ENCODE results near the gene MLC1.

MLC1 gene

DNA sequence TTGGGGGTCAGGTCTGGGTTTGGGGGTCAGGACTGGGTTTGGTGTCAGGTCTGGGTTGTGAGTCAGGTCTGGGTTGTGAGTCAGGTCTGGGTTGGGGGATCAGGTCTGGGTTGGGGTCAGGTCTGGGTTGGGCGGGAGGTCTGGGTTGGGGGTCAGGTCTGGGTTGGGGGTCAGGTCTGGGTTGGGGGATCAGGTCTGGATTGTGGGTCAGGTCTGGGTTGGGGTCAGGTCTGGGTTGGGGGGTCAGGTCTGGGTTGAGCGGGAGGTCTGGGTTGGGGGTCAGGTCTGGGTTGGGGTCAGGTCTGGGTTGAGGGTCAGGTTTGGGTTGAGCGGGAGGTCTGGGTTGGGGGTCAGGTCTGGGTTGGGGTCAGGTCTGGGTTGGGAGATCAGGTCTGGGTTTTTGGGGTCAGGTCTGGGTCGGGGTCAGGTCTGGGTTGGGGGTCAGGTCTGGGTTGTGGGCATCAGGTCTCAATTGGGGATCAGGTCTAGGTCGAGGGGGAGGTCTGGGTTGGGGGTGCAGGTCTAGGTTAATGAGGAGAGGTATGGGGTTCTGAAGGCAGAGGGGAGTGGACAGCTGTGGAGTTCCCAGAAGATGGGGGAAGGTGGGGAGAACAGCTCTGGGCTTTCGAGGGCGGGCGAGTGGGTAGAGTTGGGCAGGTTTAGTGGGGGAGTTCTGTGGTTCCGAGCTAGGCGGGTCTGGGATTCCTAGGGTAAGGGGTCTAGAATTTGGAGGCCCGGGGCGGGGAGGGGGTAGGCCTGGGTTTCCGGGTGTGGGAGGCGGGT, 27.8 kb downstream of the MLC1 start:
- no peak for DNase-seq

DNA sequence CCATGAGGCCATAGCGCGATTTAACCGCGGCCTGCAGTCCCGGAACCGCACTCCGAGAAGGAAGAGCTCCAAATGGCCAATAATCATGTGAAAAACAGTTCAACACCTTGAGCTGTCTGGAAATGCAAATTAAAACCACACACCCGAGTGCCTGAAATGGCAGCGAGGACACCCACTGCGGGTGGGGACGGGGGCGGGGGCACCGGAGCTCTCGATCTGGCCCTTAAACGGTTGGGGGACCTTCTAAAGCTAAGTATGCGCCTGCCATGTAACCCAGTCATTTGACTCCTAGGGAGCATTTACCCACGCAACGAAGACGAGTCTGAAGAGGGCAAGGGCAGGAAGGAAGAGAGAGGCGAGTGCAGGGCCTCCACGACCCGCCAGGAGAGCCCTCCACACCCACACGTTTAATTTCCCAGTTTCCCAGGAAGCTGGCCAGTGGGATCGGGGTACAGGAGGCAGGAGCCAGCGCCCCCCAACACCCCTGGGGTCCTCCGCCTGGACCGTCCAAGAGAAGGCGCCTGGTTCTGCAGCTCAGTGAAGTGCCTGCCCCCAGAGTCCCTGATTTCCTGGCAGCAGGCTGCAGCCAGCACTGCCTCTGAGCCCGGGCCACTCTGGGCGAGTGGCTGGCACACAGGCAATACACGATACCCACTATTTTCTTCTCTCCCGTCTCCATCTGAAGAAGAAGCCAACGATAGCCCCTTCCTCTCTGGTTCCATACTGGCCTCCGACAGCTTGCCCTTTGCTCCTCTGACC, 28.8 kb downstream of the MLC1 start:
- no peak for DNase-seq

DNA sequence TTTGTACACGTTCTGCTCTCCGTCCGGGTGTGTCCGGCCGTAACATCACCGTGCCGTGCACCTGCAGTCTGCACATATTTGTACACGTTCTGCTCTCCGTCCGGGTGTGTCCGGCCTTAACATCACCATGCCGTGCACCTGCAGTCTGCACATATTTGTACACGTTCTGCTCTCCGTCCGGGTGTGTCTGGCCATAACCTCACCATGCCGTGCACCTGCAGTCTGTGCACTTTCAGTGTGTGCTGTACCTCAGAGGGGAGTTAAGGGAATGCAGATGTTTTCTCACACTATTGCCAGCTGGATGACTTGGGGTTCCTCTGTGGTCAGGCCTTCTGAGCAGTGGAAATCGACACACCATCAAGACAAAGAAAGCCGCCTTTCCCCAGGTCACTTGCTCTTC, 31.4 kb downstream of the MLC1 start:
- DNase-seq: no peak

DNA sequence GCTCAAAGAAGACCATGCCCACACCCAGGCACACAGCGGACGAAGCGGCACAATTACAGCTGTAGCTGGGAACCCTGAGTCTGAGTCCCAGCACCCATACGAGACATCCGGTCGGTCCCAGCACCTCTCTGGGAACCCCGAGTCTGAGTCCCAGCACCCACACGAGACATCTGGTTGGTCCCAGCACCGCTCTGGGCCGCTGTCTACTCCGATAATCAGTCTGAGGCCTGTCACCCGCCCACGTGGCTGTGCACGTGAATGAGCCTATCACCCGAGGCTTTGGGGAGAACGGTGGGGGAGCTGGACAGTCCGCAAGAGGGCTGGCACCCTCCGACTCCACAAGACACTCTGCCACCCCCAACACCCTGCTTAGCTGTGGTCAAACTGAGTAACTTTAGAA, 33.3 kb downstream of the MLC1 start:
- DNase-seq: no peak

DNA sequence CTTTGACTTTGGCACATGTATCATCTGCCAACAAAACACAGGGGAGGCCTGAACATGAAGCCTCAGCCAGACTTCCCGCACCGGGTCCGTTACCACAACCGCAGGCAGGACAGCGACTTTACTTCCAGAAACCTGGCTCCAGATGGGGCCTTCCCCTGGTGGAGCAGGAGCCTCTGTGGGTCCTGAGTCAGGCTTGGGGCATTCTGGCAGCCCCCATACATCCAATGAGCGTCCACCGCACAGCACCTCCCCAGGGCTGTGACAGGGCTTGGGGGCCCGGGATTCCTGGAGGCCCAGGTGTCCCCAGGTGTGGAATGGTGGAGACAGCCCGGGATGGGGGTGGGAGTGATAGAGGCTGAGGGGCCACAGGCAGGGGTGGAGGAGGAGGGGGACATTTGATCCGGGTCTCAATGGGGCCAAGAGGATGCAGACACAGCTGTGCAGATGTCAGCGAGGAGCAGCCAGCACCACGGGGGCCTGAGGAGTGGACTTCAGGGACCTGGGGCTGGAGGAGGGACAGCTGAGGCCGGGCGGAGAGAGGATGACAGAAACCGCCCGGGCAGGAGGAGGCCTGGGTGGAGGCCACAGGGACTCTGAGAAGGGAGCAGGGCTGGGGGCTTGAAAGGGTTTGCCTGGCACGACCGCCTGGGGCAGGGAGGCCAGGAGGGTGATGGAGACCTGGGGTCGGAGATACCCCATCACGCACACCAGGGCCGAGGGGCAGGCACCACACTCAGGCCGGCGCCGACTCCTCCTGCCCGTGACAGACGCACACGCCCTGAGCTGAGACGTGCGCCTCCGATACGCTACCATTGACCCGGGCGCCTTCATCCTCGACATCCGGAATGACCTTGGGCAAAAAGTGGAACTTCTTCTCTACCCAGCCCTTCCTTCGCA, 35.7 kb downstream of the MLC1 start:
- DNase-seq: no peak

DNA sequence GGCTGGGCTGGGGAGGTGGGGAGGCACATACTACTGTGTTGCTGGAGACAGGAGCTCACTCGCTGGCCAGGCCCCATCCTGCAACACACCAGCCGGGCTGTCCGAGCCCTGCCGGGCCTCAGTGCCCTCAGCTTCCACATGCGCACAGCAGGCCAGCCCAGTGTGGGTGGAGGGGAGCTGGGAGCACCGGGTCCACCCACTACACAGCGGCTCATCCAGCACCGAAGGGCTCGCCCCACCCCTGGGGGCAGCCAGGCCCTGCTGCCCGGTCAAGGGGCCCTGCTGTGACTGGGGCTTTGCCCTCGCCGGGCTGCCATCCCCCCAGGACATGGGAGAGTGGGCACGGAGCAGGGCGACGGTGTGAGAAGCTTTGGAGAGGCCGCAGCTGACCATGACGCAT, 36.4 kb downstream of the MLC1 start:
- DNase-seq: no peak

DNA sequence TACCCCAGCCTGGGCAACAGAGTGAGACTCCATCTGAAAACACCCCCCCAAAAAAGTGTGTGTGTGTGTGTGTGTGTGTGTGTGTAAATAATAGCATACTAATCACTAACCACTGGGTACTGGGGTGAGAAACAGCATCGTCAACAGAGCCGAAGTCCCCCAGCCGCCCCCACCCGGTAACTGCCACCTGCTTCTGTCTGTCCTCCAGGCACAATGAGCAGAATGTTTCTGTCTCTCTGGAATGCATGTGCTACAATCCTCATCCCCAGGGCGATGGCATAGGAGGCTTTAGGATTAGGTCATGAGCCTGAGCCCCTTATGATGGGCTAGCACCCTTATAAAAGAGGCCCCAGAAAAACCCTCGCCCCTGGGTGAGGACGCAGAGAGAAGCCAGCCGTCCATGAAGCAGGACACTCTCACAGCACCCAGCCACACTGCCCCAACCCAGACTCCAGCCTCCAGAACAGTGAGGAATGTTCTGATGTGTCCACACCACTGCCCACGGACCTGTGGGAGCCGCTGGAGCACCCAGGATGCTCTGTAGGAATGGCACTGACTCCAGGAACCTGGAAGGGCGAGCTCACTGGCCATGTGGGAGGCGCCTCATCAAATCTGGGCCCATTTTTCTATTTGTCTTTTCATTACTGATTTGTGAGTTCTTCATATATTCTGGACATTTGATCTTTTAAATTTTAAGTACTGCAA, 37.0 kb downstream of the MLC1 start:
- no peak for DNase-seq

DNA sequence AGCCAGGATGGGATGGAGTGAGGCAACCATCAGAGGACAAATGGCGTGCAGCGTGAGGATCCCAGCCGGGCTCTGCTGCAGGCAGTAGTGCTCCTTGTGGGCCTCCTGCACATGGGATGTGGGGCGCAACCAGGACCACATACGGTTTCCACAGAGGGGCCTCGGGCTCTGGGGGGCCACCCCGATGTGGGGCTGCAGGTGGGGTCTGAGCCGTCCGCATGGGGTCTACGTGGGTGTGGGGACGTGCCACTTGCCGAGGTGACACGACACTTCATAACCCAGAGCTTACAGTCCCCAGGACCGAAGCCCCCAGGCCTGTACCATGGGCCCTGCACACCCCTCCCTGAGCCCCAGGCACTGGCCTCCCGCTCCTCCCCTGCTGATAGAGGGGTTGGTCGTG, 37.9 kb downstream of the MLC1 start:
- no peak for DNase-seq

DNA sequence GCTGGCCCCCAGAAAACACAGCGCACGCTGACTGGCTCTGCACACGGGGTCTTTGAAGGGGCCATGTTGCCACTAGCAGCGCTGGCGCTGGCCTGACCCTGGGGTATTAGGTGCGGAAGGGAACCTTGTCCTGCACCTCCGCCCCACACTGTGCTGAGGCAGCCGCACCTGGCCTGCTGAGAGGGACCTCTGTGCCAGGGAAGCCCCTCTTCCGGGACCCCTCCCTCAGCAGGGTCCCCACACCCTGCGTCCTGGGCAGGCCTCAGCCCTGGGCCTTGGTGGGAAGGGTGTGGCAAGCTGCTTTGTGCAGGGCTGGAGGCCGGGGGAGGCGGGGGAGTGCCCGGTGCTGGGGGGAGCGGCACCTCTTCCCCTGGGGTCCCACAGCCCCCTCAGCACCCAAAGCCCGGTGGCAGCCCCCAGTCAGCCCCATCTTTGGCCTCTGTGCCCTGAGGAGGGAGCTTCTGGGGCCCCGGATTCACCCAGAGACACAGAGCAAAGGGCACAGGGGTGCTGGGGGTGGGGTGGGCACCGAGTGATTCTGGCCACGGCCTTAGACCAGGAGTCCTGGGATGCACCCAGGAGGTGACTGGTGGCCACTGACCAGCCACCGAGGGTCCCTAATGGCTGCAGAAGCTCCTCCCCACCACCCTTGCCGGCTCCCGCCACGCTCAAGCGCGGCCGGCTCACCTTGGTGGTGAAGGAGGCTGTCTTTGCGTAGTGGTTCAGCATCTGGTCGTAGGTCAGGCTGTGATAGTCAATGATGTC, 38.6 kb downstream of the MLC1 start:
- no peak for DNase-seq

DNA sequence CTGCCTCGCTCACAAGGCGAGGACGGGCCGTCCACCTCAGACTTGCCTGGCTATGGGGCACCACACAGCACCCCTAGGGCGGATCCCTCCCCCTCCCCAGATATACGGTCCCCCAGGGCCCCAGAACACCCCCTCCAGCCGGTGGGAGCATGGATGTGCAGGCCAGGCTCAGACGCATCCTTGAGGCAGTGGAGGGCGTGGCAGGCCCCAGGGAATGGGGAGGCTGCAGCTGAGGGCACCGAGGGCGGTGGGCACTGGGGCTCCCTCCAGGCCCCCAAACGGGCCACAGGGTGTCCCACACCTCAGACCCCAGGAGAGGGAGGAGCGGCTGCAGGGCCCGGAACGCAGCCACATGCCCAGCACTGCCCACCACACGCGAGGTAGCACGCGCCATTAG, 39.2 kb downstream of the MLC1 start:
- no peak for DNase-seq

DNA sequence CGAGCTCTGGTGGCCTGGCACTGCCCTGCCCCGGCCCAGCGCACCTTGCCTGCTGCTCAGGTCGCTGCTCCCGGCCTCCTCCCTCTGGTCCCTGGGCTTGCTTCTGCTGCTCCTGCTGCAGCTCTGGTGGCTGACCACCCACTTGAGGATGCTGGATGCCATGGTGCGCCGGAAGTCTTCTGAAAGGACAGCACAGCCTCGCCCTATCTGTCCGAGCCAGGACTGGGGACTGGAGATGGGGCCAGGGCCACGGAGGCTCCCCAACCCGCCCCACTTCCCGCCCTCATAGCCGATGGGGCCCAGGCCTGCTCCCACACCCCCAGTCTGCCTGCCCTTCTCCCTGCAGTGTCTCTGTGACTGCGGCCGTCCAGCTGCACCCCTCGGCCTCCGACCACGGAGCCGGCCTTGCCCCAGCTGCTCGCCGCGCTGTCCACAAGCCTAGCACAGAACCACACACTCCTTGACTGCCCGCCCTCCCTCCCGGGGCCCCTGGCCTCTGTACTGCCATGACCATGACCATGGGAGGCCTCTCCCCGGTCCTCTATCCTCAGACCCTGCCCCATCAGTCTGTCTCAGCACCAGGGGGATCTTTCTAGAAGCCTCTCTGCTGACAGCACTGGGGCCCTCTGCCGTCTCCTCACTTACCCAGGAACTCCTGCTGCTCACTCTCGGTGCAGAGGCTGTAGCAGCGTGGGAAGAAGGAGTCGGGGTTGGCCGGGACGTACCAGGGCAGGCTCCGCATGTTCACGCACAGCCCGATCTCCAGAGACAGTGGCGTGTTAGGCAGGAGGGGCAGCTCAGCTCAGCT, 39.8 kb downstream of the MLC1 start:
- DNase-seq: no peak

DNA sequence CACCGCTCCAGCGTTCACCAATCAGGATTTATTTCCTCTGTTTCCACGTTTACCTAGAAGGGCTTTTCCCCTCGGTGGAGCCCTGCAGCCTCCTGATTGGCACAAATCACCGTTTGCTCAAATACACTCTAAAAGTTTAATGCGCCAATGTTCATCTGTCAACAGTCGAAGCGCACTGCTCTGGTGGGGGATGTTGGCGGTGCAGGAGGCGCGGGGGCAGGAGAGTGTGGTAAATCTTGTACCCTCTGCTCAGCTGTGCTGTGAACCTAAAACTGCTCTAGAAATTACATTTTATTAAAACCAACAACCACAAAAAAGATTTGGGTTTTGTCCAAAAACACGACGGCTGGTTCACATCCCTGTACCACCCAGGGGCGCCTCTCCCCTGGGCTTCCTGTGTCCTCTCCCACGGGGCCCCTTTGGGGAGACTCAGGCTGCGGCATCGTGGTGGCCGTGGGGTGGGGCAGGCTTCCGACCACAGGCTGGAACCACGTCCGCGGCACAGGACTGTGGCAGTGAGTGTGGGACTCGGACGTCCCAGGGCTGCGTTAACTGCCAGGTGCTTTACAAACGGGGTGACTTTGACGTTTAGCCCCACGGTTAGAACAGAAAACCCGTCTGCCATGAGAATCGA, 40.6 kb downstream of the MLC1 start:
- DNase-seq: no peak

DNA sequence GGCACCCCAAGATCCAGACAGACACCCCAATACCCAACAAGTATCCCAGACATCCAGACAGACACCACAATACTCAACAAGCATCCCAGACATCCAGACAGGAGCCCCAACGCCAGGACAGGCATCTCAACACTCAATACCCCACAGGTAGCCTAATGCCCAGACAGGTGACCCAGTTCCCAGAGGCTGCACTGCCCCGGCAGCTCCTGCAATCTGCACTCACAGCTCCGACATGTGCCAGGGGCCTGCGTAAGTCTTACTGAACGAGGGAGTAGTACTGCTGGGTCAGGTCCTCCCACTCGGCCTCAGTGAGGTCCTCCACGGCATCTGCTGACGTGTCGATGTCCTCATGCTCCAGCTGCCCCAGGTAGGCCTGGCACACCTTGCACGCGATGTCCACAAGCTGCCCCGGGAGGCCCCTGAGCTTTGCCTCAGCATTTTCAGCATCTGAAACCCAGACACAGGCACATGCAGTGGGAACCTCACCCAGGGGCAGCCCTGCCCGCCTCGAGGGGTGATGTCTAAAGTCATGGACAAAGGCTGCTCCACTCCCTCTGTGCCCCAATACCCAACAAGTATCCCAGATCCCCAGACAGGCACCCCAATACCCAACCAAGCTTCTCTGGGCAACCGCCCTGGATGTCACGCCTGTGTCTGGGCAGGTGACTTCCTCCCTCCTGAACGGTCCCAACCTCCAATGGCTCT, 43.7 kb downstream of the MLC1 start:
- DNase-seq: no peak

DNA sequence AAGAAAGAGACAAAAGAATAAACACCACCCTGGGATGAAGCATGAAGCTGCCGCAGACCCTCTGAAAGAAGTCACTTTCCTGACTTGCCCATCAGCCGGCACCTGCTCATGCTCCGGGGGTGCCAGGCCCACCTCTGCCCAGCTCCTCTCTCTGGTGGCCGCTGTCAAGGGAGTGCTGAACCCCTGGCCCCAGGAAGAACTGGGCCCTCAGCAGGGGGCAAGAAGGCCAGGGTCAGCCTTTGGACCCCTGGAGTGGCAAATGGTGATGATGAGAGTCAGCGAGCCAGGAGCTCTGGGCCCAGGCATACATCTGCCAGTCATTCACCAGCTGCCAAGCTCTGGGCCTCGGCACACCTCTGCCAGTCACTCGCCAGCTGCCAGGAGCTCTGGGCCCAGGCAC, 44.5 kb downstream of the MLC1 start:
- DNase-seq: no peak

DNA sequence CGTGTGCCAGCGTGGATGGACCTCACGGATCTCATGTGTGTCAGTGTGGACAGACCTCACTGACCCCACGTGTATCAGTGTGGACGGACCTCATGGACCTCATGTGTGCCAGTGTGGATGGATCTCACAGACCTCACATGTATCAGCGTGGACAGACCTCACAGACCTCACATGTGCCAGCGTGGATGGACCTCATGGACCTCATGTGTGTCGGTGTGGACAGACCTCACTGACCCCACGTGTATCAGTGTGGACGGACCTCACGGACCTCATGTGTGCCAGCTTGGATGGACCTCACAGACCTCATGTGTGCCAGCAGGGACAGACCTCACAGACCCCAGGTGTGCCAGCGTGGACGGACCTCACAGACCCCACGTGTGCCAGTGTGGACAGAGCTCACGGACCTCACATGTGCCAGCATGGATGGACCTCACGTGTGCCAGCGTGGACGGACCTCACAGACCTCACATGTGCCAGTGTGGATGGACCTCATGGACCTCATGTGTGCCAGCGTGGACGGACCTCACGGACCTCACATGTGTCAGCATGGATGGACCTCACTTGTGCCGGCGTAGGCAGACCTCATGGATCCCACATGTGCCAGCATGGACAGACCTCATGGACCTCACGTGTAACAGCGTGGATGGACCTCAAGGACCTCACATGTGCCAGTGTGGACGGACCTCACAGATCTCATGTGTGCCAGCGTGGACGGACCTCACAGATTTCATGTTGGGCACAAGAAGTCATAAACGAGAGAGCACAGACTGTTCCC, 45.4 kb downstream of the MLC1 start:
- no peak for DNase-seq

DNA sequence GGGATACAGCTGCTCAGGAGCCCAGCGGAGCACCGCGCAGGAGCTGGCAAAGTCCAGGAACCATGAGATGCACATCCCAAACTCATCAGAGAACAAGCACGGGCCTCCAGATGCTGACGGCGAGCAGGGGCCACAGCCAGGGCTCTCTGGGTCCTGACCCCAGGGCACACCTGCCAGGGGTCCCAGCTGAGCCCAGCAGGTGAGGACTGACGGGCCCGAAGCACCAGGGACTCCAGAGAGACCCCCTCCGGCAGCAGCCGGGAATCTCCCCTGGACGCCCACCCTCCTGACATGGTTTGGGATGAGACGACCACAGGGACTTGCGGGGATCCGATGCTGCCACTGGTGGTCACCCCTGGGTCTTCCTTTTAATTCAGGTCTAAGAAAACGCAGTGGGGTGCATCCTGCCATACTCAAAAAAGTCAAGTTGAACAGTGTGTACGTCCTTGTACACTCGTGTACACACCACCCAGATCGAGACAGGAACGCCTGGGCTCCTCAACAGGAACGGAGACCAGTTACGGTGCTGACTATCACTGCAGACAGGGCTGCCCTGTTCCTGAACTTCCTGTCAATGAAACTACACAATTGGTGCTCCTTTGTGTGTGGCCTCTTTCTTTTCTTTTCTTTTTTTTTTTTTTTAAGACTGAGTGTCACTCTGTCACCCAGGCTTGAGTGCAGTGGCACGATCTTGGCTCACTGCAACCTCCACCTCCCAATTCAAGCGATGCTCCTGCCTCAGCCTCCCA, 49.1 kb downstream of the MLC1 start:
- DNase-seq: no peak

DNA sequence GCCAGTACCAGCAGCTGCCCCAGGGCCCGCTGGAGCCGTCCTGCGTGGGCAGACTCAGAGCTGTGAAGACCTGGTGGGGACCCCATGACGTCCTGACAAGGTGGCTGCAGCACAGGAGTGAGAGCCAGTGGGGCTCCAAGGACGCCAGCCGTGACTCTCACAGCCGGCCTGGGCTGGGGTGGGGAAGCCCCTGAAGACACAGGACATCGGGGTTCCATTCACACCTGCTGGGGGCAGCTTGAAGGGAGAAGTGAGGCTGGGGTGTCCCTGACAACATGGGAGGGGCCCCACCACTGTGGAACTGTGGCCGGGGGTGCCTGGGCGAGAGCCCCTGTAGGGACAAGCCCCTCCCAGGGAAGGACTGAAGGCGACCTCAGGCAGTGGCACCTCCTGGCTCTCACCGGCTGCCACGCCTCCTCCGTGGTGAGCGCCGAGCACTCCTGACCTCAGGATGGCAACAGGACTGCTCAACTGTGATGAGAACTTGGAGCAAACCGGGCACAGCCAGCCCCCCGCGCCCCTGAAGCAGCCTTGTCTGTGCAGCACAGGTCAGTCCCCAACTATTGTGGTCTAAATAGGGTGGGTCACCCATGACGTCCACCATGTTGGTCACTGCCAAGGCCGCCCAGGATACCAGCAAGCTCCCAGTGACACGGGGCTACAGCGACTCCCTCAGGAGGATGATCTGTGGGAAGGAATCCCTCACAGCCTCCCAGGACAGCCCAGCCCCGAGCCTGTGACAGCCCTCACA, 49.9 kb downstream of the MLC1 start:
- DNase-seq: no peak
